Measurements from ENCODE around the gene SPIRE2. TPM values are rescaled to one million over a fixed set of nuclear protein-coding genes. Genes with fewer than 3 reads are reported as not detected.

SPIRE2 gene
- total and polyA plus RNA-seq, 2 donors (not counting 1 experiment from before 2014, with no cell fraction given) = 0.98 to 2.0 TPM

DNA sequence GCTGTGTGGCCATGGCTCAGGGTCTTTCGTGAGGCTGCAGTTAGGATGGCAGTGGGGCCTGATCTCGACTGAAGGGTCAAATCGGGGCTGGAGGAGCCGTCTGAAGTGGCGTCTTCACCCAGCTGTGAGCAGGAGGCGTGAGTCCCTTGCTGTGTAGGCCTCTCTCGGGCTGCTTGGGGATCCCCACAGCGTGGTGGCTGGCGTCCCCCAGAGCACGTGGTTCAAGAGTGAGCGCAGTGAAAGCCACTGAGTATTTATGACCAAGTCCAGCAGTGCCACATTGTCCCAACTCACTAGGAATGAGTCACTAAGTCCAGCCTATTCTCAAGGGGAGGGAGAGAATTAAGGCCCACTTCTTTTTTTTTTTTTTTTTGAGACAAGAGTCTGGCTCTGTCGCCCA, 33.4 kb downstream of the SPIRE2 start:
- peaks cover 29% of the 10 kb centered on the region for H3K4me1 Mint-ChIP-seq
- H4K20me1 ChIP-seq (ENCODE audit: control insufficient read depth, insufficient read depth, low read length, poor library complexity, severe bottlenecking) = no peaks in the 10 kb centered on the region
- TF ChIP-seq EZH2 (IDR thresholded peaks at IDR 0.05; ENCODE audit: borderline replicate concordance, insufficient read depth, low read depth, low read length, poor library complexity, severe bottlenecking) = no peak
- TF ChIP-seq, protein P1, sequence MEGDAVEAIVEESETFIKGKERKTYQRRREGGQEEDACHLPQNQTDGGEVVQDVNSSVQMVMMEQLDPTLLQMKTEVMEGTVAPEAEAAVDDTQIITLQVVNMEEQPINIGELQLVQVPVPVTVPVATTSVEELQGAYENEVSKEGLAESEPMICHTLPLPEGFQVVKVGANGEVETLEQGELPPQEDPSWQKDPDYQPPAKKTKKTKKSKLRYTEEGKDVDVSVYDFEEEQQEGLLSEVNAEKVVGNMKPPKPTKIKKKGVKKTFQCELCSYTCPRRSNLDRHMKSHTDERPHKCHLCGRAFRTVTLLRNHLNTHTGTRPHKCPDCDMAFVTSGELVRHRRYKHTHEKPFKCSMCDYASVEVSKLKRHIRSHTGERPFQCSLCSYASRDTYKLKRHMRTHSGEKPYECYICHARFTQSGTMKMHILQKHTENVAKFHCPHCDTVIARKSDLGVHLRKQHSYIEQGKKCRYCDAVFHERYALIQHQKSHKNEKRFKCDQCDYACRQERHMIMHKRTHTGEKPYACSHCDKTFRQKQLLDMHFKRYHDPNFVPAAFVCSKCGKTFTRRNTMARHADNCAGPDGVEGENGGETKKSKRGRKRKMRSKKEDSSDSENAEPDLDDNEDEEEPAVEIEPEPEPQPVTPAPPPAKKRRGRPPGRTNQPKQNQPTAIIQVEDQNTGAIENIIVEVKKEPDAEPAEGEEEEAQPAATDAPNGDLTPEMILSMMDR (IDR thresholded peaks at IDR 0.05) = no peak
- H3K27me3 Mint-ChIP-seq = no peaks in the 10 kb centered on the region
- H3K9me3 ChIP-seq (ENCODE audit: control extremely low read depth in 1 of 3, control insufficient read depth in 2 of 3, insufficient read depth in 1 of 3, low read length in 2 of 3) = no peaks in the 10 kb centered on the region
- no peaks in the 10 kb centered on the region for H3K9me3 Mint-ChIP-seq (ENCODE audit: insufficient read depth)
- ATAC-seq (ENCODE audit: low read depth) = no peak
- H3K27me3 ChIP-seq (replicated peaks in 1 of 4; ENCODE audit: control extremely low read depth in 1 of 4, control insufficient read depth in 3 of 4, insufficient read depth in 4 of 4, low read length in 3 of 4) = peaks cover 0 to 4% (median 0%) of the 10 kb centered on the region in 4 experiments
- H3K9ac ChIP-seq (ENCODE audit: low read length) = no peak overlapping the region
- no peaks in the 10 kb centered on the region for H3K79me2 ChIP-seq (ENCODE audit: control insufficient read depth, insufficient read depth, low read length)
- WGBS (ENCODE audit: insufficient coverage) = 89% methylated on average over 10 of the region's 12 CpGs
- H3K27ac ChIP-seq (ENCODE audit: low read length in 2 of 2) = no peak overlapping the region
- peaks cover 17 to 29% of the 10 kb centered on the region in 2 donors for H3K4me1 ChIP-seq (ENCODE audit: control insufficient read depth in 2 of 2, insufficient read depth in 2 of 2, low read length in 2 of 2)
- POLR2A ChIA-PET = interaction anchor here (1.8 to 1.9 kb wide), 2 partner anchors 12 to 162 kb away, joined by 7 to 12 read pairs; partner anchors contain the start of gene TCF25
- no peak overlapping the region for H2AFZ ChIP-seq (ENCODE audit: insufficient read depth, low read depth, low read length, poor library complexity, severe bottlenecking)
- intact Hi-C loops (cut with micrococcal nuclease) = loop anchor here (2.0 to 5.0 kb wide), 4 partner anchors 45 to 245 kb away; partner anchors contain the start of genes FANCA and SPATA2L
- CTCF ChIA-PET = interaction anchor here (0.6 to 6.1 kb wide), 16 partner anchors 10 to 289 kb away, joined by 3 to 105 read pairs (median 9); partner anchors contain the start of genes FANCA and TCF25
- H3K4me3 ChIP-seq (ENCODE audit: control extremely low read depth in 1 of 5, extremely low read depth in 1 of 5, insufficient read depth in 1 of 5, low read depth in 2 of 5, low read length in 4 of 5) = no peak overlapping the region
- no peak overlapping the region for H3K27ac Mint-ChIP-seq
- DNase-seq = no peak
- H3K4me3 Mint-ChIP-seq = no peak overlapping the region
- H3K36me3 ChIP-seq (replicated peaks in 1 of 2; ENCODE audit: control extremely low read depth in 1 of 2, control insufficient read depth in 1 of 2, extremely low read depth in 1 of 2, insufficient read depth in 2 of 2, low read length in 1 of 2) = no peaks in the 10 kb centered on the region
- H3K4me2 ChIP-seq (replicated peaks; ENCODE audit: low read depth, low read length, poor library complexity, severe bottlenecking) = no peak overlapping the region

DNA sequence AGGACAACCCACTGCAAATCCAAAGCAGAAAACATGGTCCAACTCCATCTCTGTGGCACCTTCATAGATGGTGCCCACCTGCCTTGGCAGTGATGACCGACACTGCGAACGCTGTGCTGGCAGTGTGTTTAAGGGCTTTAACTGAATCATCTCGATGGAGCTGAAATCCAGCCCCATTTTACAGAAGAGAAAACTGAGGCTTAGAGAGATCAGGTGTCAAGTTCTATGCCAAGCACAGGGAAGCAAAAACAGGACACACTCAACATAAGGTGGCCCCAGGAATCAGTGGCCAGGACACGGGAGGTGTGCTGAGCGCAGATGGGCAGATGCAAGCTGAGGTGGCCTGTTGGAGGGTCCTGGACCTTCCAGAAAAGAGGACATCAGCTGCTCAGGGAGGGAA, 34.5 kb downstream of the SPIRE2 start:
- Mint-ChIP-seq H3K4me3 (no peak overlapping the region), H3K9me3 (ENCODE audit: insufficient read depth) (no peaks in the 10 kb centered on the region), H3K27ac (no peak overlapping the region), H3K4me1 (peaks cover 29% of the 10 kb centered on the region), H3K27me3 (no peaks in the 10 kb centered on the region)
- Histone ChIP-seq H3K4me1 (ENCODE audit: control insufficient read depth in 2 of 2, insufficient read depth in 2 of 2, low read length in 2 of 2) (peaks cover 17 to 29% of the 10 kb centered on the region in 2 donors), H3K4me2 (replicated peaks; ENCODE audit: low read depth, low read length, poor library complexity, severe bottlenecking) (no peak overlapping the region), H3K36me3 (replicated peaks in 1 of 2; ENCODE audit: control extremely low read depth in 1 of 2, control insufficient read depth in 1 of 2, extremely low read depth in 1 of 2, insufficient read depth in 2 of 2, low read length in 1 of 2) (no peaks in the 10 kb centered on the region), H3K79me2 (ENCODE audit: control insufficient read depth, insufficient read depth, low read length) (no peaks in the 10 kb centered on the region), H4K20me1 (ENCODE audit: control insufficient read depth, insufficient read depth, low read length, poor library complexity, severe bottlenecking) (no peaks in the 10 kb centered on the region), H3K4me3 (ENCODE audit: control extremely low read depth in 1 of 5, extremely low read depth in 1 of 5, insufficient read depth in 1 of 5, low read depth in 2 of 5, low read length in 4 of 5) (no peak overlapping the region), H3K9me3 (ENCODE audit: control extremely low read depth in 1 of 3, control insufficient read depth in 2 of 3, insufficient read depth in 1 of 3, low read length in 2 of 3) (peaks cover 0 to 7% (median under 1%) of the 10 kb centered on the region in 3 donors), H3K27ac (ENCODE audit: low read length in 2 of 2) (no peak overlapping the region), H3K9ac (ENCODE audit: low read length) (no peak overlapping the region), H2AFZ (ENCODE audit: insufficient read depth, low read depth, low read length, poor library complexity, severe bottlenecking) (no peak overlapping the region), H3K27me3 (replicated peaks in 1 of 4; ENCODE audit: control extremely low read depth in 1 of 4, control insufficient read depth in 3 of 4, insufficient read depth in 4 of 4, low read length in 3 of 4) (peaks cover 0 to 4% (median 0%) of the 10 kb centered on the region in 4 experiments)
- DNase-seq = no peak
- 98% methylated on average over 6 of the region's 6 CpGs for WGBS (ENCODE audit: insufficient coverage)
- ChIA-PET POLR2A (no interaction called here), CTCF (interaction anchor here (0.6 to 6.1 kb wide), 5 partner anchors 10 to 161 kb away, joined by 3 to 105 read pairs (median 4); partner anchors contain the start of genes SPATA2L and TCF25)
- intact Hi-C loops (cut with micrococcal nuclease) = loop anchor here (5.0 kb wide), 1 partner anchor 100 kb away; no protein-coding TSS in a partner anchor
- TF ChIP-seq, protein P1 (IDR thresholded peaks at IDR 0.05) = no peak
- TF ChIP-seq EZH2 (IDR thresholded peaks at IDR 0.05; ENCODE audit: borderline replicate concordance, insufficient read depth, low read depth, low read length, poor library complexity, severe bottlenecking) = no peak
- no peak for ATAC-seq (ENCODE audit: low read depth)
